ENCODE measurements around the gene CTSA. TPM values are rescaled to one million over a fixed set of nuclear protein-coding genes. Genes with fewer than 3 reads are reported as not detected.

CTSA gene
- total and polyA plus RNA-seq, 9 of the 15 experiments (the other 6 are each of a cell fraction or from before 2014, with no cell fraction given), result 8.8 to 61.7 (median 28.3) TPM

DNA sequence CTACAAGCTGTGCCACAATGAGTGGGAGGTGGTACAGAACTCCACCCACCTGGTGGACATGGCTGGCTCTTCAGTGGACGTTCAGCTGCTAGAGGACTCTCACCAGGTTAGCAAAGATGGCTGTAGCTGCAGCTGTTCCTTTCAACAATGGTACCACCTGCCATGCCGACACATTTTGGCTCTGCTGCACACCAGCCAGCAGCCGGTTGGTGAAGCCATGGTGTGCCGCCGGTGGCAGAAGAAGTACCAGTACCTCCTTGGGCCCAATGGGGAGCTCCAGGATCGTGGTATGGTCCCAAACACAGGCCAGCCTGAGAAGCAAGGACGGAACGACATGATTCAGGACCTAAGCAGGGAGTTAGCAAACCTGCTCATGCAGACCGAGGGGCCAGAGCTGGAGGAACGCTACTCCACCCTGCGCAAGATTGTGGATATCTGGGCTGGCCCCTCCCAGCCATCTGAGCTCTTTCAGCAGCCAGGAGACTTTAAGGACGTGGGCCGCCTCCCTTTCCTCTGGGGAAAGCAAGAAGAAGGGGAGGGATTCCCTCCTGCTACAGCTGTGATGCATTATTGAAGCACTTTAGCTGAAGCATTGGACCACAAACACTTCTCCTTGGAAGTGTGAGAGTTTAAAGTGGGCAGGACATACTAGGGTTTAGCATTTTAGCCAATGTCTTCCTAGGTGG, 12.9 kb upstream of the CTSA start (continued):
- TF ChIP-seq SMARCE1 (IDR thresholded peaks at IDR 0.05) (no peak), ZNF133 (CRISPR knock-in tag; IDR thresholded peaks at IDR 0.05) (no peak), ZNF23 (CRISPR knock-in tag; IDR thresholded peaks at IDR 0.05) (no peak), HDAC2 (IDR thresholded peaks at IDR 0.05) (no peak), KLF1 (tag; IDR thresholded peaks at IDR 0.05) (peak; percentile 62; the same call in 1 of the 2 replicates), PCBP2 (IDR thresholded peaks at IDR 0.05; ENCODE audit: low read depth, low read length, poor library complexity, severe bottlenecking) (no peak), ZKSCAN1 (IDR thresholded peaks at IDR 0.05; ENCODE audit: low read depth, low read length) (peak; percentile 49; the same call in 1 of the 2 replicates), HNRNPH1 (optimal IDR thresholded peaks at IDR 0.05; ENCODE audit: low read depth, low read length) (no peak), RBM34 (IDR thresholded peaks at IDR 0.05; ENCODE audit: borderline replicate concordance, insufficient read depth, low read length) (no peak), NR4A1 (CRISPR knock-in tag; IDR thresholded peaks at IDR 0.05) (no peak), NR4A1 (tag; IDR thresholded peaks at IDR 0.05) (0 out of 2 replicates have a peak, but pooled peaks have one; percentile 54), CXXC5 (CRISPR knock-in tag; IDR thresholded peaks at IDR 0.05) (peak; percentile 52), NEUROD1 (IDR thresholded peaks at IDR 0.05; ENCODE audit: borderline replicate concordance, low read depth, low read length, partially characterized antibody) (no peak), NRF1 (conservative IDR thresholded peaks at IDR 0.05 in 1 of 2, IDR thresholded peaks at IDR 0.05 in 1 of 2) (peak; percentile 87 to 89), BRD4 (IDR thresholded peaks at IDR 0.05) (no peak), ZNF12 (CRISPR knock-in tag; IDR thresholded peaks at IDR 0.05) (no peak), XRCC4 (IDR thresholded peaks at IDR 0.05; ENCODE audit: extremely low read depth, insufficient read depth, insufficient read length) (no peak), STAG1 (CRISPR knock-in tag; IDR thresholded peaks at IDR 0.05; ENCODE audit: borderline replicate concordance) (no peak), MCM7 (IDR thresholded peaks at IDR 0.05) (no peak), ARHGAP35 (IDR thresholded peaks at IDR 0.05; ENCODE audit: partially characterized antibody) (no peak)
- TF ChIP-seq, protein P1, sequence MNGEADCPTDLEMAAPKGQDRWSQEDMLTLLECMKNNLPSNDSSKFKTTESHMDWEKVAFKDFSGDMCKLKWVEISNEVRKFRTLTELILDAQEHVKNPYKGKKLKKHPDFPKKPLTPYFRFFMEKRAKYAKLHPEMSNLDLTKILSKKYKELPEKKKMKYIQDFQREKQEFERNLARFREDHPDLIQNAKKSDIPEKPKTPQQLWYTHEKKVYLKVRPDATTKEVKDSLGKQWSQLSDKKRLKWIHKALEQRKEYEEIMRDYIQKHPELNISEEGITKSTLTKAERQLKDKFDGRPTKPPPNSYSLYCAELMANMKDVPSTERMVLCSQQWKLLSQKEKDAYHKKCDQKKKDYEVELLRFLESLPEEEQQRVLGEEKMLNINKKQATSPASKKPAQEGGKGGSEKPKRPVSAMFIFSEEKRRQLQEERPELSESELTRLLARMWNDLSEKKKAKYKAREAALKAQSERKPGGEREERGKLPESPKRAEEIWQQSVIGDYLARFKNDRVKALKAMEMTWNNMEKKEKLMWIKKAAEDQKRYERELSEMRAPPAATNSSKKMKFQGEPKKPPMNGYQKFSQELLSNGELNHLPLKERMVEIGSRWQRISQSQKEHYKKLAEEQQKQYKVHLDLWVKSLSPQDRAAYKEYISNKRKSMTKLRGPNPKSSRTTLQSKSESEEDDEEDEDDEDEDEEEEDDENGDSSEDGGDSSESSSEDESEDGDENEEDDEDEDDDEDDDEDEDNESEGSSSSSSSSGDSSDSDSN (IDR thresholded peaks at IDR 0.05; ENCODE audit: borderline replicate concordance in 1 of 2, low read depth in 2 of 2, low read length in 2 of 2), result no peak
- TF ChIP-seq, protein P2, sequence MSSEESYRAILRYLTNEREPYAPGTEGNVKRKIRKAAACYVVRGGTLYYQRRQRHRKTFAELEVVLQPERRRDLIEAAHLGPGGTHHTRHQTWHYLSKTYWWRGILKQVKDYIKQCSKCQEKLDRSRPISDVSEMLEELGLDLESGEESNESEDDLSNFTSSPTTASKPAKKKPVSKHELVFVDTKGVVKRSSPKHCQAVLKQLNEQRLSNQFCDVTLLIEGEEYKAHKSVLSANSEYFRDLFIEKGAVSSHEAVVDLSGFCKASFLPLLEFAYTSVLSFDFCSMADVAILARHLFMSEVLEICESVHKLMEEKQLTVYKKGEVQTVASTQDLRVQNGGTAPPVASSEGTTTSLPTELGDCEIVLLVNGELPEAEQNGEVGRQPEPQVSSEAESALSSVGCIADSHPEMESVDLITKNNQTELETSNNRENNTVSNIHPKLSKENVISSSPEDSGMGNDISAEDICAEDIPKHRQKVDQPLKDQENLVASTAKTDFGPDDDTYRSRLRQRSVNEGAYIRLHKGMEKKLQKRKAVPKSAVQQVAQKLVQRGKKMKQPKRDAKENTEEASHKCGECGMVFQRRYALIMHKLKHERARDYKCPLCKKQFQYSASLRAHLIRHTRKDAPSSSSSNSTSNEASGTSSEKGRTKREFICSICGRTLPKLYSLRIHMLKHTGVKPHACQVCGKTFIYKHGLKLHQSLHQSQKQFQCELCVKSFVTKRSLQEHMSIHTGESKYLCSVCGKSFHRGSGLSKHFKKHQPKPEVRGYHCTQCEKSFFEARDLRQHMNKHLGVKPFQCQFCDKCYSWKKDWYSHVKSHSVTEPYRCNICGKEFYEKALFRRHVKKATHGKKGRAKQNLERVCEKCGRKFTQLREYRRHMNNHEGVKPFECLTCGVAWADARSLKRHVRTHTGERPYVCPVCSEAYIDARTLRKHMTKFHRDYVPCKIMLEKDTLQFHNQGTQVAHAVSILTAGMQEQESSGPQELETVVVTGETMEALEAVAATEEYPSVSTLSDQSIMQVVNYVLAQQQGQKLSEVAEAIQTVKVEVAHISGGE (CRISPR knock-in tag; IDR thresholded peaks at IDR 0.05), result no peak
- TF ChIP-seq, protein P3, sequence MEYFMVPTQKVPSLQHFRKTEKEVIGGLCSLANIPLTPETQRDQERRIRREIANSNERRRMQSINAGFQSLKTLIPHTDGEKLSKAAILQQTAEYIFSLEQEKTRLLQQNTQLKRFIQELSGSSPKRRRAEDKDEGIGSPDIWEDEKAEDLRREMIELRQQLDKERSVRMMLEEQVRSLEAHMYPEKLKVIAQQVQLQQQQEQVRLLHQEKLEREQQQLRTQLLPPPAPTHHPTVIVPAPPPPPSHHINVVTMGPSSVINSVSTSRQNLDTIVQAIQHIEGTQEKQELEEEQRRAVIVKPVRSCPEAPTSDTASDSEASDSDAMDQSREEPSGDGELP (CRISPR knock-in tag; IDR thresholded peaks at IDR 0.05; ENCODE audit: borderline replicate concordance), result peak; percentile 80; the same call in 1 of the 2 replicates

Data from K562 (cell line).